GM23338 (cell line): ENCODE results near the gene FZD2. TPM values are rescaled to one million over a fixed set of nuclear protein-coding genes. Genes with fewer than 3 reads are reported as not detected.
A peak's percentile ranks its signal among the peaks of the same experiment; 100 is the strongest.

ENCODE experiments used
- ATAC-seq: fragments of 200-7000 bp; cut with Tn5 transposase; 3 replicates; pipeline ENCODE4 v1.9.1; 2020
- DNase-seq: peaks from one replicate; pipeline ENCODE4 v3.0.0-alpha.2; 2015; ENCODE audit warnings: low spot score
- H2AFZ ChIP-seq: fragments of 200-600 bp; sonication (generic); 2 replicates; pipeline ENCODE4 v1.8.0; 2016; ENCODE audit warnings: antibody characterized with exemption, mild to moderate bottlenecking, moderate library complexity
- H3F3A ChIP-seq: fragments of 200-600 bp; sonication (generic); replicated peaks from 2 replicates; pipeline ENCODE4 v1.8.0; 2017; ENCODE audit warnings: antibody characterized with exemption, mixed run types, low read depth
- H3K27ac ChIP-seq: fragments of 200-600 bp; sonication (generic); 2 replicates; pipeline ENCODE4 v1.6.1; 2016; ENCODE audit warnings: low read depth
- H3K27me3 ChIP-seq: fragments of 200-600 bp; sonication (generic); 2 replicates; pipeline ENCODE4 v1.8.0; 2016; ENCODE audit warnings: mild to moderate bottlenecking, mixed run types, moderate library complexity; ENCODE audit not compliant: insufficient read depth
- H3K36me3 ChIP-seq: fragments of 200-600 bp; sonication (generic); 2 replicates; pipeline ENCODE4 v1.8.0; 2016; ENCODE audit warnings: mild to moderate bottlenecking; ENCODE audit not compliant: insufficient read depth
- H3K4me1 ChIP-seq: fragments of 200-600 bp; sonication (generic); 2 replicates; pipeline ENCODE4 v1.8.0; 2016; ENCODE audit warnings: mild to moderate bottlenecking, moderate library complexity; ENCODE audit not compliant: insufficient read depth
- H3K4me2 ChIP-seq: fragments of 200-600 bp; sonication (generic); 2 replicates; pipeline ENCODE4 v1.7.1; 2017; ENCODE audit warnings: mixed run types
- H3K4me3 ChIP-seq: fragments of 200-600 bp; sonication (generic); 2 replicates; pipeline ENCODE4 v1.6.1; 2016; ENCODE audit warnings: mixed run types
- H3K79me2 ChIP-seq: fragments of 200-600 bp; sonication (generic); replicated peaks from 2 replicates; pipeline ENCODE4 v1.8.0; 2017; ENCODE audit warnings: mild to moderate bottlenecking; ENCODE audit not compliant: insufficient read depth
- H3K9me2 ChIP-seq: fragments of 200-600 bp; sonication (generic); 2 replicates; pipeline ENCODE4 v1.8.0; 2017; ENCODE audit not compliant: insufficient read depth
- H4K20me1 ChIP-seq: fragments of 200-600 bp; sonication (generic); replicated peaks from 2 replicates; pipeline ENCODE4 v1.8.0; 2017; ENCODE audit warnings: mild to moderate bottlenecking; ENCODE audit not compliant: insufficient read depth
- H3K27ac Mint-ChIP-seq: 2 replicates; pipeline ENCODE4 v1.8.0; 2020; ENCODE audit warnings: inconsistent platforms, mild to moderate bottlenecking, moderate library complexity, mixed read lengths
- H3K27me3 Mint-ChIP-seq: 3 replicates; pipeline ENCODE4 v1.8.0; 2022; ENCODE audit warnings: low read depth, mild to moderate bottlenecking, moderate library complexity, mixed read lengths, inconsistent platforms; ENCODE audit not compliant: insufficient read depth, poor library complexity
- H3K36me3 Mint-ChIP-seq: 3 replicates; pipeline ENCODE4 v1.8.0; 2021; ENCODE audit warnings: low read depth, mild to moderate bottlenecking, inconsistent platforms, moderate library complexity, mixed read lengths
- H3K4me1 Mint-ChIP-seq: 3 replicates; pipeline ENCODE4 v1.8.0; 2020; ENCODE audit warnings: mild to moderate bottlenecking, inconsistent platforms, mixed read lengths
- H3K4me3 Mint-ChIP-seq: 3 replicates; pipeline ENCODE4 v1.8.0; 2021; ENCODE audit warnings: moderate library complexity, mild to moderate bottlenecking, inconsistent platforms, mixed read lengths
- H3K9me3 Mint-ChIP-seq: 3 replicates; pipeline ENCODE4 v1.8.0; 2020; ENCODE audit warnings: moderate library complexity, mild to moderate bottlenecking, inconsistent platforms, mixed read lengths
- CREB1 ChIP-seq: fragments of 250-450 bp; sonication (Bioruptor Pico); IDR thresholded peaks from 2 replicates; pipeline ENCODE4 v1.5.0; 2020; ENCODE audit warnings: low read depth, mild to moderate bottlenecking, moderate library complexity
- ETS1 ChIP-seq: IDR thresholded peaks from 2 replicates; pipeline ENCODE4 v1.6.1; 2016; ENCODE audit warnings: antibody characterized with exemption
- EZH2 ChIP-seq: fragments of 200-600 bp; sonication (generic); IDR thresholded peaks from one replicate; pipeline ENCODE4 v1.8.0; 2017; ENCODE audit warnings: antibody characterized with exemption, mild to moderate bottlenecking, low read depth; ENCODE audit not compliant: unreplicated experiment
- EZH2phosphoT487 ChIP-seq: fragments of 200-600 bp; sonication (generic); IDR thresholded peaks from one replicate; pipeline ENCODE4 v1.8.1; 2018; ENCODE audit warnings: antibody characterized with exemption; ENCODE audit not compliant: unreplicated experiment
- JUNB ChIP-seq: IDR thresholded peaks from one replicate; pipeline ENCODE4 v1.6.1; 2016; ENCODE audit warnings: antibody characterized with exemption; ENCODE audit not compliant: unreplicated experiment
- NANOG ChIP-seq: IDR thresholded peaks from 2 replicates; pipeline ENCODE4 v1.6.1; 2016; ENCODE audit warnings: antibody characterized with exemption, borderline replicate concordance
- POLR2AphosphoS5 ChIP-seq: IDR thresholded peaks from 2 replicates; pipeline ENCODE4 v1.6.1; 2016; ENCODE audit warnings: antibody characterized with exemption, low read depth
- STAT1 ChIP-seq: IDR thresholded peaks from one replicate; pipeline ENCODE4 v1.6.1; 2016; ENCODE audit warnings: antibody characterized with exemption; ENCODE audit not compliant: unreplicated experiment
- ZNF114 ChIP-seq: fragments of 250-450 bp; sonication (Bioruptor Pico); IDR thresholded peaks from 2 replicates; pipeline ENCODE4 v1.5.0; 2020; ENCODE audit warnings: mild to moderate bottlenecking, moderate library complexity
- ZNF331 ChIP-seq: fragments of 250-450 bp; sonication (Bioruptor Pico); IDR thresholded peaks from 2 replicates; pipeline ENCODE4 v1.5.0; 2020; ENCODE audit warnings: low read depth, mild to moderate bottlenecking, moderate library complexity
- polyA plus RNA-seq: library from polyadenylated mRNA; unstranded; fragments of >200 nt; fragmentation: Nextera tagmentation; extraction: Ambion mirVana; gene quantifications from 2 replicates; pipeline ENCODE4 v1.2.1, GENCODE V29; 2016
- total RNA-seq: library from RNA; depleted of rRNA; stranded (reverse); fragments of >200 nt; shearing (Covaris generic); gene quantifications from 2 replicates; pipeline ENCODE4 v1.2.3, GENCODE V29; 2014
- TF ChIP-seq, protein P1 (sequence below), 2 experiments: fragments of 200-600 bp in 1 of 2; sonication (generic) in 1 of 2; conservative IDR thresholded peaks; 2 replicates each; pipeline versions ENCODE4 v1.5.1 to v1.6.1; 2016 to 2017; ENCODE audit warnings: antibody characterized with exemption in 2 of 2, low read depth in 2 of 2, mild to moderate bottlenecking in 2 of 2, moderate library complexity in 1 of 2
- TF ChIP-seq, protein P2 (sequence below): IDR thresholded peaks from one replicate; pipeline ENCODE4 v1.6.1; 2018; ENCODE audit warnings: antibody characterized with exemption; ENCODE audit not compliant: unreplicated experiment
- TF ChIP-seq, protein P3 (sequence below): fragments of 250-450 bp; sonication (Bioruptor Pico); IDR thresholded peaks from 2 replicates; pipeline ENCODE4 v1.5.0; 2020; ENCODE audit warnings: mild to moderate bottlenecking, moderate library complexity

FZD2 gene
- total and polyA plus RNA-seq, 2 experiments from 2014 or later = 6.2 to 7.6 TPM

DNA sequence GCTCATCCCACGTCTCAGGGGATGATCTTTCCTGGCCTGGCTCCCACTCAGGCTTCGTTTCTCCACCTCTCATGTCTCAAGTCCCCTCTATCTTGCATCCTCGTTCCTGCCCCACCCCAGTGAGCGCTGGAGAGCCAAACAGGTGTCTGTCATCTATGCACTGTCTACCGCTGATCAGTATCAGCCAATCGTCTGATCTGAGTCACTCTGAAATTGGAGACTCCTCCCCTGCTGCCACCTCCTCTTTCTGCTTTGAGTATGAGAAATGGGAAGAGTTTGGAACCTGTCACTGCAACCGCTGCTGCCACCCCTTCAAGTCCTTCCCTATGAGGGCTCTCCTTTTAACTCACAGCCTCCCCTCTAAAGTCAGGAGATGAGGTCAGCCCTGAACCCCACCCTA lies 28.0 kb downstream of the FZD2 start:
- Histone ChIP-seq H3K9me2 (no peaks in the 10 kb centered on the region), H3K27me3 (no peaks in the 10 kb centered on the region), H3K36me3 (no peaks in the 10 kb centered on the region), H3K4me3 (no peak overlapping the region), H3K4me1 (no peaks in the 10 kb centered on the region), H3K4me2 (no peak overlapping the region), H2AFZ (0 out of 2 replicates have a peak overlapping the region, but pooled peaks have one; percentile 43), H3K79me2 (no peaks in the 10 kb centered on the region), H3F3A (no peaks in the 10 kb centered on the region; the same call in 1 of the 2 replicates), H3K27ac (no peak overlapping the region), H4K20me1 (no peaks in the 10 kb centered on the region)
- H3K27ac Mint-ChIP-seq = no peak overlapping the region
- TF ChIP-seq STAT1 = no peak
- no peak for TF ChIP-seq ZNF114 (CRISPR knock-in tag)
- TF ChIP-seq, protein P1, sequence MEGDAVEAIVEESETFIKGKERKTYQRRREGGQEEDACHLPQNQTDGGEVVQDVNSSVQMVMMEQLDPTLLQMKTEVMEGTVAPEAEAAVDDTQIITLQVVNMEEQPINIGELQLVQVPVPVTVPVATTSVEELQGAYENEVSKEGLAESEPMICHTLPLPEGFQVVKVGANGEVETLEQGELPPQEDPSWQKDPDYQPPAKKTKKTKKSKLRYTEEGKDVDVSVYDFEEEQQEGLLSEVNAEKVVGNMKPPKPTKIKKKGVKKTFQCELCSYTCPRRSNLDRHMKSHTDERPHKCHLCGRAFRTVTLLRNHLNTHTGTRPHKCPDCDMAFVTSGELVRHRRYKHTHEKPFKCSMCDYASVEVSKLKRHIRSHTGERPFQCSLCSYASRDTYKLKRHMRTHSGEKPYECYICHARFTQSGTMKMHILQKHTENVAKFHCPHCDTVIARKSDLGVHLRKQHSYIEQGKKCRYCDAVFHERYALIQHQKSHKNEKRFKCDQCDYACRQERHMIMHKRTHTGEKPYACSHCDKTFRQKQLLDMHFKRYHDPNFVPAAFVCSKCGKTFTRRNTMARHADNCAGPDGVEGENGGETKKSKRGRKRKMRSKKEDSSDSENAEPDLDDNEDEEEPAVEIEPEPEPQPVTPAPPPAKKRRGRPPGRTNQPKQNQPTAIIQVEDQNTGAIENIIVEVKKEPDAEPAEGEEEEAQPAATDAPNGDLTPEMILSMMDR (conservative IDR thresholded peaks at IDR 0.05; ENCODE audit: low read depth in 2 of 2) = no peak
- no peak for TF ChIP-seq EZH2
- TF ChIP-seq, protein P2, sequence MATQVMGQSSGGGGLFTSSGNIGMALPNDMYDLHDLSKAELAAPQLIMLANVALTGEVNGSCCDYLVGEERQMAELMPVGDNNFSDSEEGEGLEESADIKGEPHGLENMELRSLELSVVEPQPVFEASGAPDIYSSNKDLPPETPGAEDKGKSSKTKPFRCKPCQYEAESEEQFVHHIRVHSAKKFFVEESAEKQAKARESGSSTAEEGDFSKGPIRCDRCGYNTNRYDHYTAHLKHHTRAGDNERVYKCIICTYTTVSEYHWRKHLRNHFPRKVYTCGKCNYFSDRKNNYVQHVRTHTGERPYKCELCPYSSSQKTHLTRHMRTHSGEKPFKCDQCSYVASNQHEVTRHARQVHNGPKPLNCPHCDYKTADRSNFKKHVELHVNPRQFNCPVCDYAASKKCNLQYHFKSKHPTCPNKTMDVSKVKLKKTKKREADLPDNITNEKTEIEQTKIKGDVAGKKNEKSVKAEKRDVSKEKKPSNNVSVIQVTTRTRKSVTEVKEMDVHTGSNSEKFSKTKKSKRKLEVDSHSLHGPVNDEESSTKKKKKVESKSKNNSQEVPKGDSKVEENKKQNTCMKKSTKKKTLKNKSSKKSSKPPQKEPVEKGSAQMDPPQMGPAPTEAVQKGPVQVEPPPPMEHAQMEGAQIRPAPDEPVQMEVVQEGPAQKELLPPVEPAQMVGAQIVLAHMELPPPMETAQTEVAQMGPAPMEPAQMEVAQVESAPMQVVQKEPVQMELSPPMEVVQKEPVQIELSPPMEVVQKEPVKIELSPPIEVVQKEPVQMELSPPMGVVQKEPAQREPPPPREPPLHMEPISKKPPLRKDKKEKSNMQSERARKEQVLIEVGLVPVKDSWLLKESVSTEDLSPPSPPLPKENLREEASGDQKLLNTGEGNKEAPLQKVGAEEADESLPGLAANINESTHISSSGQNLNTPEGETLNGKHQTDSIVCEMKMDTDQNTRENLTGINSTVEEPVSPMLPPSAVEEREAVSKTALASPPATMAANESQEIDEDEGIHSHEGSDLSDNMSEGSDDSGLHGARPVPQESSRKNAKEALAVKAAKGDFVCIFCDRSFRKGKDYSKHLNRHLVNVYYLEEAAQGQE = no peak
- no peak for TF ChIP-seq JUNB
- no peak for TF ChIP-seq EZH2phosphoT487
- TF ChIP-seq ZNF331 (CRISPR knock-in tag) = no peak
- TF ChIP-seq, protein P3, sequence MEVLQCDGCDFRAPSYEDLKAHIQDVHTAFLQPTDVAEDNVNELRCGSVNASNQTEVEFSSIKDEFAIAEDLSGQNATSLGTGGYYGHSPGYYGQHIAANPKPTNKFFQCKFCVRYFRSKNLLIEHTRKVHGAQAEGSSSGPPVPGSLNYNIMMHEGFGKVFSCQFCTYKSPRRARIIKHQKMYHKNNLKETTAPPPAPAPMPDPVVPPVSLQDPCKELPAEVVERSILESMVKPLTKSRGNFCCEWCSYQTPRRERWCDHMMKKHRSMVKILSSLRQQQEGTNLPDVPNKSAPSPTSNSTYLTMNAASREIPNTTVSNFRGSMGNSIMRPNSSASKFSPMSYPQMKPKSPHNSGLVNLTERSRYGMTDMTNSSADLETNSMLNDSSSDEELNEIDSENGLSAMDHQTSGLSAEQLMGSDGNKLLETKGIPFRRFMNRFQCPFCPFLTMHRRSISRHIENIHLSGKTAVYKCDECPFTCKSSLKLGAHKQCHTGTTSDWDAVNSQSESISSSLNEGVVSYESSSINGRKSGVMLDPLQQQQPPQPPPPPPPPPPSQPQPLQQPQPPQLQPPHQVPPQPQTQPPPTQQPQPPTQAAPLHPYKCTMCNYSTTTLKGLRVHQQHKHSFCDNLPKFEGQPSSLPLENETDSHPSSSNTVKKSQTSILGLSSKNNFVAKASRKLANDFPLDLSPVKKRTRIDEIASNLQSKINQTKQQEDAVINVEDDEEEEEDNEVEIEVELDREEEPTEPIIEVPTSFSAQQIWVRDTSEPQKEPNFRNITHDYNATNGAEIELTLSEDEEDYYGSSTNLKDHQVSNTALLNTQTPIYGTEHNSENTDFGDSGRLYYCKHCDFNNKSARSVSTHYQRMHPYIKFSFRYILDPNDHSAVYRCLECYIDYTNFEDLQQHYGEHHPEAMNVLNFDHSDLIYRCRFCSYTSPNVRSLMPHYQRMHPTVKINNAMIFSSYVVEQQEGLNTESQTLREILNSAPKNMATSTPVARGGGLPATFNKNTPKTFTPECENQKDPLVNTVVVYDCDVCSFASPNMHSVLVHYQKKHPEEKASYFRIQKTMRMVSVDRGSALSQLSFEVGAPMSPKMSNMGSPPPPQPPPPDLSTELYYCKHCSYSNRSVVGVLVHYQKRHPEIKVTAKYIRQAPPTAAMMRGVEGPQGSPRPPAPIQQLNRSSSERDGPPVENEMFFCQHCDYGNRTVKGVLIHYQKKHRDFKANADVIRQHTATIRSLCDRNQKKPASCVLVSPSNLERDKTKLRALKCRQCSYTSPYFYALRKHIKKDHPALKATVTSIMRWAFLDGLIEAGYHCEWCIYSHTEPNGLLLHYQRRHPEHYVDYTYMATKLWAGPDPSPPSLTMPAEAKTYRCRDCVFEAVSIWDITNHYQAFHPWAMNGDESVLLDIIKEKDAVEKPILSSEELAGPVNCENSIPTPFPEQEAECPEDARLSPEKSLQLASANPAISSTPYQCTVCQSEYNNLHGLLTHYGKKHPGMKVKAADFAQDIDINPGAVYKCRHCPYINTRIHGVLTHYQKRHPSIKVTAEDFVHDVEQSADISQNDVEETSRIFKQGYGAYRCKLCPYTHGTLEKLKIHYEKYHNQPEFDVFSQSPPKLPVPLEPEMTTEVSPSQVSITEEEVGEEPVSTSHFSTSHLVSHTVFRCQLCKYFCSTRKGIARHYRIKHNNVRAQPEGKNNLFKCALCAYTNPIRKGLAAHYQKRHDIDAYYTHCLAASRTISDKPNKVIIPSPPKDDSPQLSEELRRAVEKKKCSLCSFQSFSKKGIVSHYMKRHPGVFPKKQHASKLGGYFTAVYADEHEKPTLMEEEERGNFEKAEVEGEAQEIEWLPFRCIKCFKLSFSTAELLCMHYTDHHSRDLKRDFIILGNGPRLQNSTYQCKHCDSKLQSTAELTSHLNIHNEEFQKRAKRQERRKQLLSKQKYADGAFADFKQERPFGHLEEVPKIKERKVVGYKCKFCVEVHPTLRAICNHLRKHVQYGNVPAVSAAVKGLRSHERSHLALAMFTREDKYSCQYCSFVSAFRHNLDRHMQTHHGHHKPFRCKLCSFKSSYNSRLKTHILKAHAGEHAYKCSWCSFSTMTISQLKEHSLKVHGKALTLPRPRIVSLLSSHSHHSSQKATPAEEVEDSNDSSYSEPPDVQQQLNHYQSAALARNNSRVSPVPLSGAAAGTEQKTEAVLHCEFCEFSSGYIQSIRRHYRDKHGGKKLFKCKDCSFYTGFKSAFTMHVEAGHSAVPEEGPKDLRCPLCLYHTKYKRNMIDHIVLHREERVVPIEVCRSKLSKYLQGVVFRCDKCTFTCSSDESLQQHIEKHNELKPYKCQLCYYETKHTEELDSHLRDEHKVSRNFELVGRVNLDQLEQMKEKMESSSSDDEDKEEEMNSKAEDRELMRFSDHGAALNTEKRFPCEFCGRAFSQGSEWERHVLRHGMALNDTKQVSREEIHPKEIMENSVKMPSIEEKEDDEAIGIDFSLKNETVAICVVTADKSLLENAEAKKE (CRISPR knock-in tag) = no peak
- TF ChIP-seq CREB1 (CRISPR knock-in tag) = no peak
- TF ChIP-seq NANOG = no peak
- no peak for TF ChIP-seq POLR2AphosphoS5
- TF ChIP-seq ETS1 = no peak
- no peaks in the 10 kb centered on the region for H3K36me3 Mint-ChIP-seq
- H3K4me3 Mint-ChIP-seq = no peak overlapping the region
- peaks cover 3% of the 10 kb centered on the region for H3K27me3 Mint-ChIP-seq
- no peaks in the 10 kb centered on the region for H3K9me3 Mint-ChIP-seq
- ATAC-seq (peak; percentile 63), DNase-seq (no peak)
- H3K4me1 Mint-ChIP-seq = peaks cover 11% of the 10 kb centered on the region; the same call in 2 of the 3 replicates
